A673 (cell line): ENCODE measurements around the gene OR3A3.

Source experiments
- CTCF ChIP-seq: fragments of 300-800, 200-600 bp; sonication (generic); conservative IDR thresholded peaks from 2 replicates; pipeline ENCODE4 v1.5.1; 2017; ENCODE audit warnings: low read depth, mild to moderate bottlenecking, antibody characterized with exemption, low read length, moderate library complexity, mixed read lengths
- EZH2 ChIP-seq: fragments of 200-600 bp; sonication (generic); IDR thresholded peaks from 2 replicates; pipeline ENCODE4 v1.6.1; 2017; ENCODE audit warnings: borderline replicate concordance, low read depth, mild to moderate bottlenecking, mixed read lengths, antibody characterized with exemption, low read length; ENCODE audit not compliant: poor library complexity, severe bottlenecking

- TF ChIP-seq CTCF (no peak), EZH2 (no peak)
These were observed 25.0 kb upstream of the OR3A3 start, which contains the start of gene OR3A2 for GRCh38 chr17:3385869-3386816.
